PFSK-1 (cell line): Measurements from ENCODE around the gene CCNYL1.

Experiments
- POLR2AphosphoS5 ChIP-seq: IDR thresholded peaks from 2 replicates; pipeline ENCODE4 v1.6.1; 2012; ENCODE audit warnings: low read depth, mild to moderate bottlenecking, control low read depth, low read length, moderate library complexity
- REST ChIP-seq, 2 experiments: IDR thresholded peaks; 2 replicates each; pipeline versions ENCODE4 v1.6.1 to v1.8.0; 2011 to 2012; ENCODE audit warnings: low read depth in 2 of 2, low read length in 2 of 2, control low read depth in 1 of 2, inconsistent platforms in 1 of 2, mild to moderate bottlenecking in 1 of 2, moderate library complexity in 1 of 2; ENCODE audit not compliant: insufficient read depth in 1 of 2
- SIN3A ChIP-seq: IDR thresholded peaks from 2 replicates; pipeline ENCODE4 v1.6.1; 2012; ENCODE audit warnings: mild to moderate bottlenecking, low read length, moderate library complexity, borderline replicate concordance; ENCODE audit not compliant: insufficient read depth

- TF ChIP-seq REST (IDR thresholded peaks at IDR 0.05; ENCODE audit: insufficient read depth in 1 of 2, low read depth in 2 of 2, low read length in 2 of 2) = no peak
- no peak for TF ChIP-seq SIN3A
- no peak for TF ChIP-seq POLR2AphosphoS5
Measured at GRCh38 chr2:207763303-207763917, 52.0 kb downstream of the CCNYL1 start.
